Measurements from ENCODE around the gene PLA2G4F.

DNA sequence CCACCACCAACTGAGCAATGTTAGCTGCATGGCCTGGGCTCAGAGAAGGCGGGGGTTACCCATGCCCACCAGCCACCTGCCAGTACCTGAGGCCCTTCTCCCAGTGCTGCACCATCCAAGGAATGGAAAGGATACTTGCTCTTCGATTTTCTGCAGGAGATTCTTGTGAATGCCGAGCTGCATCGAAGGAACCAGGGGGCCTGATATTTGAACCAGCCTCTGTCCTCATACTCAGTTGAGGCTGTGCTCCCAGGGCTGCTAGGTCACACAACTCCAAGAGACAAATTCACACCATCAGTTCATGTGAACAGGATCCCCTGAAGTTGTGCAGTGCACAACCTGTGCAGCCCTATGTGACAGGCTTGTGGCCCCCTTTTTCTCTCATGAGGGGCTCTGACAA lies 18.0 kb downstream of the PLA2G4F start:
- TF ChIP-seq POLR2A (IDR thresholded peaks at IDR 0.05) = no peak
- TF ChIP-seq, protein P1, sequence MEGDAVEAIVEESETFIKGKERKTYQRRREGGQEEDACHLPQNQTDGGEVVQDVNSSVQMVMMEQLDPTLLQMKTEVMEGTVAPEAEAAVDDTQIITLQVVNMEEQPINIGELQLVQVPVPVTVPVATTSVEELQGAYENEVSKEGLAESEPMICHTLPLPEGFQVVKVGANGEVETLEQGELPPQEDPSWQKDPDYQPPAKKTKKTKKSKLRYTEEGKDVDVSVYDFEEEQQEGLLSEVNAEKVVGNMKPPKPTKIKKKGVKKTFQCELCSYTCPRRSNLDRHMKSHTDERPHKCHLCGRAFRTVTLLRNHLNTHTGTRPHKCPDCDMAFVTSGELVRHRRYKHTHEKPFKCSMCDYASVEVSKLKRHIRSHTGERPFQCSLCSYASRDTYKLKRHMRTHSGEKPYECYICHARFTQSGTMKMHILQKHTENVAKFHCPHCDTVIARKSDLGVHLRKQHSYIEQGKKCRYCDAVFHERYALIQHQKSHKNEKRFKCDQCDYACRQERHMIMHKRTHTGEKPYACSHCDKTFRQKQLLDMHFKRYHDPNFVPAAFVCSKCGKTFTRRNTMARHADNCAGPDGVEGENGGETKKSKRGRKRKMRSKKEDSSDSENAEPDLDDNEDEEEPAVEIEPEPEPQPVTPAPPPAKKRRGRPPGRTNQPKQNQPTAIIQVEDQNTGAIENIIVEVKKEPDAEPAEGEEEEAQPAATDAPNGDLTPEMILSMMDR (IDR thresholded peaks at IDR 0.05) = no peak

All from body of pancreas (tissue), 4 donors.